Calu3 (cell line): Measurements from ENCODE around the gene MS4A4E. TPM values are rescaled to one million over a fixed set of nuclear protein-coding genes. Genes with fewer than 3 reads are reported as not detected.

Source experiments
- BruUV-seq: library from RNA; stranded (reverse); fragments of 400-500 nt; replicated peaks from 2 replicates; lab custom pipeline; 2021; lab: Mats Ljungman, UMichigan
- CTCF ChIA-PET: fragments of 300-600 bp; sonication (Branson Sonifier 250); formaldehyde crosslinking; loops from one replicate; lab custom pipeline; 2022; ENCODE audit warnings: antibody characterized with exemption; lab: Charles Lee
- DNase-seq: peaks from one replicate; pipeline ENCODE4 v3.0.0; 2022
- H3K27ac Mint-ChIP-seq: one replicate; pipeline ENCODE4 v1.8.0; 2022; ENCODE audit warnings: mixed read lengths; ENCODE audit not compliant: unreplicated experiment
- H3K27me3 Mint-ChIP-seq: one replicate; pipeline ENCODE4 v1.8.0; 2022; ENCODE audit warnings: mixed read lengths; ENCODE audit not compliant: unreplicated experiment
- H3K36me3 Mint-ChIP-seq: one replicate; pipeline ENCODE4 v1.8.0; 2022; ENCODE audit warnings: mild to moderate bottlenecking, moderate library complexity, mixed read lengths; ENCODE audit not compliant: insufficient read depth, unreplicated experiment
- H3K4me1 Mint-ChIP-seq: one replicate; pipeline ENCODE4 v1.8.0; 2022; ENCODE audit warnings: mild to moderate bottlenecking, low read depth, mixed read lengths; ENCODE audit not compliant: unreplicated experiment
- H3K4me3 Mint-ChIP-seq: one replicate; pipeline ENCODE4 v1.8.0; 2022; ENCODE audit warnings: mild to moderate bottlenecking, low read depth, moderate library complexity, mixed read lengths; ENCODE audit not compliant: unreplicated experiment
- H3K9me3 Mint-ChIP-seq: one replicate; pipeline ENCODE4 v1.8.0; 2022; ENCODE audit warnings: low read depth, mixed read lengths; ENCODE audit not compliant: unreplicated experiment
- intact Hi-C: fragments of 100-400 bp; cut with micrococcal nuclease; formaldehyde crosslinking; loops from one replicate; pipeline ENCODE4 v1.10.0; 2022; ENCODE audit not compliant: unreplicated experiment
- total RNA-seq: library from RNA; stranded (reverse); gene quantifications from 2 replicates; pipeline ENCODE4 v1.2.3, GENCODE V29; 2022
- TF ChIP-seq, protein P1 (sequence below): fragments of 200-600 bp; IDR thresholded peaks from one replicate; pipeline ENCODE4 v1.8.0; 2022; ENCODE audit warnings: antibody characterized with exemption; ENCODE audit not compliant: unreplicated experiment

The MS4A4E gene
- total RNA-seq, 1 experiment from 2014 or later: not detected

DNA sequence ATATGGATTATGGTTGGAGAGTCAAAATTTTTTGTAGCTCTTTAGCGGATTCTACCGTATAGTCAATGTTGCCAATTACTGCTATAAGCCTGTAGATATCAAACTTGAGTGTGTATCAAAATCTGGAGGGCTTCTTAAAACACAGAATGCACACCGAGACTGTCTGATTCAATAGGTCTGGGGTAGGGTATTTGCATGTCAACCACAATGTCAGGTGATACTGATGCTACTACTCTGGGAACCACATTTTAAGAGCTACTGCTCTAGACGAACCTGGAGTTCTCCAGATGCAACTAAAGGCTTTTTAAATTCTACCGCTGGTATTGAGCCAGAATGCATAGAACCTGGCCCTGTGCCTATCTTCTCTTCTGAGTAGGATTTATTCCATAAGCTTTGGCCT is 21.7 kb upstream of the MS4A4E start:
- no peak overlapping the region for H3K27ac Mint-ChIP-seq
- DNase-seq: no peak
- no peaks in the 10 kb centered on the region for H3K36me3 Mint-ChIP-seq
- H3K4me3 Mint-ChIP-seq: no peak overlapping the region
- H3K9me3 Mint-ChIP-seq: peaks cover 3% of the 10 kb centered on the region
- H3K27me3 Mint-ChIP-seq: peaks cover 13% of the 10 kb centered on the region
- no peaks in the 10 kb centered on the region for H3K4me1 Mint-ChIP-seq
- BruUV-seq: no TSS peak
- intact Hi-C loops: loop anchor here (1.0 to 2.0 kb wide), 4 partner anchors 70 to 354 kb away; no protein-coding TSS in a partner anchor
- CTCF ChIA-PET: interaction anchor here (0.9 to 2.1 kb wide), 3 partner anchors 13 to 214 kb away, joined by 3 to 10 read pairs (median 3); no protein-coding TSS in a partner anchor
- TF ChIP-seq, protein P1, sequence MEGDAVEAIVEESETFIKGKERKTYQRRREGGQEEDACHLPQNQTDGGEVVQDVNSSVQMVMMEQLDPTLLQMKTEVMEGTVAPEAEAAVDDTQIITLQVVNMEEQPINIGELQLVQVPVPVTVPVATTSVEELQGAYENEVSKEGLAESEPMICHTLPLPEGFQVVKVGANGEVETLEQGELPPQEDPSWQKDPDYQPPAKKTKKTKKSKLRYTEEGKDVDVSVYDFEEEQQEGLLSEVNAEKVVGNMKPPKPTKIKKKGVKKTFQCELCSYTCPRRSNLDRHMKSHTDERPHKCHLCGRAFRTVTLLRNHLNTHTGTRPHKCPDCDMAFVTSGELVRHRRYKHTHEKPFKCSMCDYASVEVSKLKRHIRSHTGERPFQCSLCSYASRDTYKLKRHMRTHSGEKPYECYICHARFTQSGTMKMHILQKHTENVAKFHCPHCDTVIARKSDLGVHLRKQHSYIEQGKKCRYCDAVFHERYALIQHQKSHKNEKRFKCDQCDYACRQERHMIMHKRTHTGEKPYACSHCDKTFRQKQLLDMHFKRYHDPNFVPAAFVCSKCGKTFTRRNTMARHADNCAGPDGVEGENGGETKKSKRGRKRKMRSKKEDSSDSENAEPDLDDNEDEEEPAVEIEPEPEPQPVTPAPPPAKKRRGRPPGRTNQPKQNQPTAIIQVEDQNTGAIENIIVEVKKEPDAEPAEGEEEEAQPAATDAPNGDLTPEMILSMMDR: no peak

DNA sequence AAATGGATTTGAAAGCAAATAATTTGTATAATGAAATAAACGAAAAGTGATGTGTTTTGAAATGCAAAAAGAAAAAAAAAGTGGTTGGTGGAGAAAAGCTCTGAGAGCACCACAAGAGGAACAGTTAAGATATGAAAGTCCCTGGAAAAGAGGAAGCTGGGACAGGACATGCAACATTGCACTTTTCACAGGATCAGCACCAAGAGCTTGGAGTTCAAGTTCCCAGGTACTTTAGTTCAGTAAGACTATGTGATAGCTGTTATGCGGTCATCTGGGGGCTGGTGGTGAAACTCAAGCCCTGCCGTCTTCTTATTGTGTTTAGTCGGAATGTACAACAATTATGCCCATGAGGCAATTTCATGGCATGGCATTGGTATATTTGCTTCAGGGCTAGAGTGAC is 20.5 kb upstream of the MS4A4E start:
- Mint-ChIP-seq H3K27me3 (peaks cover 13% of the 10 kb centered on the region), H3K36me3 (no peaks in the 10 kb centered on the region), H3K27ac (no peak overlapping the region), H3K4me3 (no peak overlapping the region), H3K9me3 (peaks cover 3% of the 10 kb centered on the region), H3K4me1 (no peaks in the 10 kb centered on the region)
- intact Hi-C loops: no loop called here
- CTCF ChIA-PET: no interaction called here
- TF ChIP-seq, protein P1: no peak
- DNase-seq: no peak
- no TSS peak for BruUV-seq

DNA sequence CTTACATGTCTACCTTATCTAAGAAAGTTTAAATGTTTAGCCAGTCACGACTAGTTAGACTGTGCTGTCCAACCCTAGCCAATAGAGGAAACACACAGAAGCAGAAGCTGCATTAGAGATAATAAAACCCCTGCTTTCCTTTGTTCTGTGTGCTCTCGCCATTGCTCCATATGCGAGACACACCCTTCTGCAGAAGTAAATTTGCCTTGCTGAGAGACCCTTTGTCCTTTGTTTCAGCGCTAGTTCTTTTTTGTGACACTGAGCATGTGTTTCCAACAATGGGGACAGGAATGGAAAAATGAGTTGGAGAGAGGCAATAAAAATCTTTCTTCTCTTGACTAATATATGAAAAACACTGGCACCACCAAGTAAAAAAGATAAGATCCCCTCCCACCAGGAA is 18.1 kb upstream of the MS4A4E start:
- CTCF ChIA-PET: interaction anchor here (1.3 kb wide), 1 partner anchor 10 kb away, joined by 4 read pairs; no protein-coding TSS in a partner anchor
- Mint-ChIP-seq H3K36me3 (no peaks in the 10 kb centered on the region), H3K27me3 (no peaks in the 10 kb centered on the region), H3K4me3 (no peak overlapping the region), H3K4me1 (no peaks in the 10 kb centered on the region), H3K27ac (no peak overlapping the region), H3K9me3 (peaks cover 3% of the 10 kb centered on the region)
- BruUV-seq: no TSS peak
- DNase-seq: no peak
- intact Hi-C loops: no loop called here
- TF ChIP-seq, protein P1: no peak

DNA sequence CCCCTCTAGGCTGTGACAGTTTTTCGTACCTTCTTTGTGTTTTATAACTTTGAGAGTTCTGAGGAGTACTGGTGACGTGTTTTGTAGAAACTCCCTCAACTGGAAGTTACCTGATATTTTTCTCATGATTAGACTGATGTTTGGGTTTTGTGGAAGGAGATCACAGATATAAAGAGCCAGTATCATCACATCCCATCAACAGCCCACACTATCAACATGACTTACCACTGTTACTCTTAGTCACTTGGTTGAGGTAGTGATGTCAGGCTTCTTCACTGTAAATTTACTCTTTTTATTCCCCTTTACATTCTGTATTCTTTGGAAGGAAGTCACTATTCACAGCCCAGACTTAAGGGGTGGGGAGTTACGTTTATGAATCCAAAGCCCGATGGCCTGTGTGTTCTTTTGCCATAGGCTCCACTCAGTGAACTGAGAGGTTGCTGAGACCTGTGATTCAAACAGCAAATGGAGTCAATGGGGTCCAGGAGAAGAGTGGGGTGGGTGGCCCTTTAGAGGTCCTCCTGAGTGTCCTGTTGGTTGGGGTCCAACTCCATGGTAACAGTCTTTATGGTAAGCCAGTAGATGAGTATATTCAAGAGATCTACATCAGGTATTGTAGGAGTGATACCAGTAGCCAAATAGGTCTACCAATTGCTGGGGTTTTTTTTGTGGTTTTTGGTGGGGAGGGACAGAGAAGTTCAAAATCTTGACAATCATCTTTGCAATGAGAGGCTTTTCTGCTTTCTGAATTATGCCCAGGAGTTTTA is 15.2 kb upstream of the MS4A4E start:
- Mint-ChIP-seq H3K27me3 (no peaks in the 10 kb centered on the region), H3K27ac (no peak overlapping the region), H3K4me3 (no peak overlapping the region), H3K4me1 (no peaks in the 10 kb centered on the region), H3K36me3 (no peaks in the 10 kb centered on the region), H3K9me3 (peaks cover 8% of the 10 kb centered on the region)
- CTCF ChIA-PET: no interaction called here
- TF ChIP-seq, protein P1: no peak
- no TSS peak for BruUV-seq
- no peak for DNase-seq
- intact Hi-C loops: no loop called here
